T follicular helper cell (primary cell): Measurements from ENCODE around the gene ENGASE.

Source experiments
- DNase-seq: peaks from one replicate; pipeline ENCODE4 v3.0.0-alpha.2; 2020; ENCODE audit warnings: low read depth

The ENGASE gene

DNA sequence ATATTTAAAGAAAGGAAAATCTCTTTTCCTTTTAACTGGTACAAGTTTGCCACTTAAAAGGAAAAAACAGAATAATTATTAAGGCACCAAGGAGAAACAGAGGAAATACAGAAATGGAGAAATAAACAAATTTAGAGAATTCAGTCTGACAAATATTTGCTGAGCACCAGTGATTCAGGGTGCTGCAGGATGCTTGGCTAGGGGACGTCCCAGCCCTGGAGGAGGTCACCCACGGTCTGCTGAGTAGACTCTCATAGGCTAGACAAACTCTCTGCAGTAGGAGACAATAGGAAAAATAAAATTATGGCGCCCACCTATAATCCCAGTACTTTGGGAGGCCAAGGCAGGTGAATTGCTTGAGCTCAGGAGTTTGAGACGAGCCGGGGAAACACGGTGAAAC, 34.7 kb upstream of the ENGASE start:
- DNase-seq, result no peak

DNA sequence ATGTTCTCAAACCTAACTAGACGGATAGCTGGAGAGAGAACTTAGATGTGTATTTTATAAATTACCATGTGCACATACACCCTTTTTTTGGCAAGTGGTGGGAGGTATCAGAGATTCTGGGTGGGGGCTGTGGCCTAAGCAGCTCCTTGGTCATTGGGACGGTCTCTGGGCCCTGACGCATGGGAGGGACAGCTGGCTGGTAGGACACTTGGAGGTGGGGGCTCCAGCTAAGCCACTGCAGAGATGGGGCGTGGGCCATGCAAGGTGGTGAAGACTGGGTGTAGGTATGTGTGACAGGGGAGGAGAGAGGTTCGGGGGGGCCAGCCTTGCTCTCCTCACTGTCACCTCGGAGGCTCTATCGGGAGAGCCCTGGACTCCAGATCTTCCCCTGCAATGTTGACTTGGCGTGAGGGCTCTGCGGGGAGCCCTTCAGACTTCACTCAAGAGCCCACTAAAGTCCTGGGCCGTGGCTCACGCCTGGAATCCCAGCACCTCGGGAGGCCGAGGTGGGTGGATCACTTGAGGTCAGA, 33.5 kb upstream of the ENGASE start:
- no peak for DNase-seq

- no peak for DNase-seq
Observed at GRCh38 chr17:79041723-79042420, 32.8 kb upstream of the ENGASE start.

DNA sequence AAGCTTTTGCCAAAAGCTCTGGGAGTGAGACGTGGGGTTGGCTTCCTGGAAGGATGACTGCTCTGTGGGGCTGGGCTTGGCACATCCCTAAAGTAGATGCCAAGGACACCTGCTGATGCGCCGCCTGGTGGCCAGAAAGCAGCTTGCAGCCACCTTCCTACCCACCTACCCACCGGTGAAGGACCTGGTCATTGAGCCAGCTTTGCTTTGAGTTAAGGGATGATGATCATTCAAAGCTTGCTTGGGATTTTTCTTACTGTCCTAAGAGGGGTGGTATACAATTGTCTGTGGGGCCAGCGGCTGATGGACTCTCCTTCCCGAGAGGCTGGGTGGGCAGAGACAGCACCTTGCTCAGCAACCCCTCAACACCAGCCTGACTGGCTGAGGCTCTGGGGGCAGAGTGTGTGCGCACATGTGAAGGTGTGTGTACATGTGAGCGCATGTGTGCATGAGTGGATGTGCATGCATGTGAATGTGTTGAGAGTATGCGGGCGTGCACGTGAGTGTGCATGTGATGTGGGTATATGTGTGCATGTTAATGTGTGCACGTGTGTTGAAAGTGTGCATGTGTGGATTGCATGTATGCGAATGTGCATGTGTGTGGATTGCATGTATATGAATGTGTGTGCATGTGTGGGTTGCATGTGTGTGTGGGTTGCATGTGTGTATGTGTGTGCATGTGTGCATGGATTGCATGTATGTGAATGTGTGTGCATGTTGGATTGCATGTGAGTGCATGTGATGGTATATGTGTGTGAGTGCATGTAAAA, 32.0 kb upstream of the ENGASE start:
- DNase-seq, result peak; percentile 48

DNA sequence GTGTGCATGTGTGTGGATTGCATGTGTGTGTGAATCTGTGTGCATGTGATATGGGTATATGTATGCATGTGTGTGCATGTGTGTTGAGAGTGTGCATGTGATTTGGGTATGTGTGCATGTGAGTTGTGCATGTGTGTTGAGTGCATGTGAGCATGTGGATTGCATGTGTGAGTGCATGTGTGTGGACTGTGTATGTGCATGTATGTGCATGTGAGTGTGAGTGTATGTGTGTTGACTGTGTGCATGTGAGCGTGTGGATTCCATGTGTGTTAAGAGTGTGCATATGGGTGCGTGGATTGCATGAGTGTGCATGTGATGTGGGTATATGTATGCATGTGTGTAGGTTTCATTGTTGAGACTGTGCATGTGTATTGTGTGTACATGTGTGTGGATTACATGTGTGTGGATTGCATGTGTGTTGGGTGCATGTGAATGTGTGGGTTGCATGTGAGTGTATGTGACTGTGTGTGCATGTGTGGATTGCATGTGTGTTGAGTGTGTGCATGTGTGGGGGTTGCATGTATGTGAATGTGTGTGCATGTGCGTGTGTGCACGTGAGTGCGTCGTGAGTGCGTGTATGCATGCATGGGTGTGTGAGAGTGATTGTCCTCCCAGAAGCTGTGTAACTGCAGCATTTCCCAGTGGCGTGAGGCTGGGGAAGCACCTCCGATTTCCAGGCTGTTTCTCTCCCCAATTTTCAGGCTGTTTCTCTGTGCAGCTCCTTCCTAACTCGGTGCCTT, 31.3 kb upstream of the ENGASE start:
- no peak for DNase-seq

GRCh38 chr17:79043931-79044320, 30.7 kb upstream of the ENGASE start:
- DNase-seq, result no peak

DNA sequence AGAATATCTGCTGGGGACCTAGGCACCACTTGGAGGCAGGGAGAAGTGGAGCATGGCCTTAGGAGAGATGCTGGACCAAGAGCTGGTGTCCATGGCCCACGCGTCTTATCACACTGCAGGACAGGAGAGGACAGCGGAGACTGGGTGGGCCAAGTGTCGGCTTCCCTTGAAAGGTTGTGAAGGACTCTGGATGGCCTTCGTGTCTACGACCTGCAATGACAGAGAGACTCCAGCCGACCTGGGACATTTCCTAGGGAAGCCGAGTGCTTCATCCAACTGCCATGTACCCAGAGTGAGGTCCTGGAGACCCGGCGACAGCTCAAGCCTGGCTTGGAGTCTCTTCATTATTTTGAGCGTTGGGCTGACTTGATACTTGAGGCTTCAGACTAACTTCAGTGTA, 30.2 kb upstream of the ENGASE start:
- no peak for DNase-seq

DNA sequence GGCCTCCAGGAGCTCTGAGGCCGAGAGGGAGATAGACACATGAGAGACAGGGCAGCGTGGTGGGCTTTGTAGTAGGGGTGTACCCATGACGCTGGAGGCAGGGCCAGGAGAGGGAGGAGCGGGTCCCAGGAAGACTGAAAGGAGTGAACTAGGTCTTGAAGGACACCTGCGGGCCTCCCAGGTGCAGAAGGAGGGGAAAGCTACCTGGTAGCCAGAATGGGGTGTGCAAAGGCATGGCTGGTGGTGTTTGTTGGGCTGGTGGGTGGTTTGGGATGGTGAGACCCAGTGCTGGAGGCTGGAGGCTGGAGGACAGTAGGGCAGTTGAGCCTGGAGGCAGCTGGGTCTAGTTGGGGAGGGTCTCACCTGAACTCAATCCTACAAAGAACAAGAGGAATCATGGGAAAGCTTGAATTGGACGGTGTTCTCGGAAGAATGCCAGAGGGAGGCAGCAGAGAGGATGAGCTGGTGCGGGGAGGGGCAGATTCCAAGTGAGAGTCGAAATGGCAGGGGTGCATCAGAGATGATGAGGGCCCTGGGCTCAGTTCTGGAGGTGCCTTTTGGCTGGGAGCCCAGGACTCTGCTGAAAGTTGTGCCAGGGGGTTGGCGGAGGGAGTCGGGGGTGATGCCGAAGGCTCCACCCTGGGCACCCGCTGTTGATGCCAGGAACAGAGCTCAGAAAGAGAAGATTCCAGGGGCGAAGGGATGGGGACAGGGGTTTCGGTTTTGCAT, 29.5 kb upstream of the ENGASE start:
- no peak for DNase-seq

GRCh38 chr17:79045842-79046196, 28.8 kb upstream of the ENGASE start:
- DNase-seq, result peak; percentile 32

DNA sequence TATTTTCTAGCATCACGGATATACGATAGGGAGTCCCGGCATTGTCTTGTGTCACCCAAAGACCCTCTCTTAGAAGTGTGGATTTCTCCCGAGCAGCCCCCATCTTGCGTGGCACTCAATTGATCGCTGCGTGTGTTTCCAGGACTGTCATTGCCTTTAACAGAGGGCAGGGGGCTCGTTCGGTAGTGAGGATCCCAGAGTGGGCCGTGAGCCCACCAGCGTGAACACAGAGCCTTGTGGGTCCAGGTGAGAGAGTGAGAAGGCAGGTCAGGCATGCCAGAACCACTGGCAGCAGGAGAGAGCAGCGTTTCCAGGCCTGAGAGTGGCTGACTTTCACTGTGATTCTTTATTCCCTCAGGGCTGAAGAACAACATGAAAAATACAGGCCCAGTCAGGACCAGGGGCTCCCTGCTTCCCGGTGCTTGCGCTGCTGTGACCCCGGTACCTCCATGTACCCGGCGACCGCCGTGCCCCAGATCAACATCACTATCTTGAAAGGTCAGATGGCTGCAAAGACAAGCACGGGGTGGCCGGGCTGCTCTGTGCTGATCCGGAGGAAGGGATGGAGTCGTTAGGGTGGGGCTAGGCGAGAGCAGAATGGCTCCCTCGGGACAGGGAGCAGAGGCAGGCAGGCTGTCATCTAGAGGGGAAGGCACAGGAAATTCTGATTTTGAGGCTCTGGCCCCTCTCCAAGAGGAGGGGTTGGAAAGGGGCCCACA, 28.3 kb upstream of the ENGASE start:
- DNase-seq, result no peak

GRCh38 chr17:79046916-79047280, 27.7 kb upstream of the ENGASE start:
- no peak for DNase-seq

- DNase-seq, result no peak
Observed at GRCh38 chr17:79047291-79047920, 27.2 kb upstream of the ENGASE start.

DNA sequence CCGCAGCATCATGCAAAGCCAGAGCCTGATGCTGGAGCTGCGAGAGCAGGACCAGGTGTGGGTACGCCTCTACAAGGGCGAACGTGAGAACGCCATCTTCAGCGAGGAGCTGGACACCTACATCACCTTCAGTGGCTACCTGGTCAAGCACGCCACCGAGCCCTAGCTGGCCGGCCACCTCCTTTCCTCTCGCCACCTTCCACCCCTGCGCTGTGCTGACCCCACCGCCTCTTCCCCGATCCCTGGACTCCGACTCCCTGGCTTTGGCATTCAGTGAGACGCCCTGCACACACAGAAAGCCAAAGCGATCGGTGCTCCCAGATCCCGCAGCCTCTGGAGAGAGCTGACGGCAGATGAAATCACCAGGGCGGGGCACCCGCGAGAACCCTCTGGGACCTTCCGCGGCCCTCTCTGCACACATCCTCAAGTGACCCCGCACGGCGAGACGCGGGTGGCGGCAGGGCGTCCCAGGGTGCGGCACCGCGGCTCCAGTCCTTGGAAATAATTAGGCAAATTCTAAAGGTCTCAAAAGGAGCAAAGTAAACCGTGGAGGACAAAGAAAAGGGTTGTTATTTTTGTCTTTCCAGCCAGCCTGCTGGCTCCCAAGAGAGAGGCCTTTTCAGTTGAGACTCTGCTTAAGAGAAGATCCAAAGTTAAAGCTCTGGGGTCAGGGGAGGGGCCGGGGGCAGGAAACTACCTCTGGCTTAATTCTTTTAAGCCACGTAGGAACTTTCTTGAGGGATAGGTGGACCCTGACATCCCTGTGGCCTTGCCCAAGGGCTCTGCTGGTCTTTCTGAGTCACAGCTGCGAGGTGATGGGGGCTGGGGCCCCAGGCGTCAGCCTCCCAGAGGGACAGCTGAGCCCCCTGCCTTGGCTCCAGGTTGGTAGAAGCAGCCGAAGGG, 26.4 kb upstream of the ENGASE start:
- DNase-seq, result no peak

GRCh38 chr17:79048826-79049755, 25.5 kb upstream of the ENGASE start:
- no peak for DNase-seq

- DNase-seq, result no peak
Observed at GRCh38 chr17:79049821-79050220, 24.8 kb upstream of the ENGASE start.

DNA sequence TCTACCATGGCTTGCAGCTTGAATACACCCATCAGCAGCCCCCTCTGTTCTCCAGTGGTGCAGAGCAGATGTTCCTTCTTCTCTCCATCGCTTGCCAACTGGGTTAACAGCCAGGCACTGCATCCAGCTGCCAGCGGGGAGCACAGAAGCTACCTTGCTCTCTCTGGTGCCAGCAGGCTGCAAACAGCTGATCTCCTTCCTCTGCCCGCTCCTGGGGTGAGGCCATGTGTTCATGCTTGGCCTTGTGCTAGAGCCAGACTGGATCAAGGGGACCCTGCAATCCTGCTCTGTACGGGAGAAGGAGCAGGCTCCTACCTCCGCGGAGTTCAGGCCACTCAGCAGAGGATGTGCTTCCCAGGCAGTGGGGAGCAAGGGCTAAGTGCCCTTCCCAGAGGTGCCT, 24.1 kb upstream of the ENGASE start:
- no peak for DNase-seq

GRCh38 chr17:79051306-79051705, 23.3 kb upstream of the ENGASE start:
- no peak for DNase-seq

DNA sequence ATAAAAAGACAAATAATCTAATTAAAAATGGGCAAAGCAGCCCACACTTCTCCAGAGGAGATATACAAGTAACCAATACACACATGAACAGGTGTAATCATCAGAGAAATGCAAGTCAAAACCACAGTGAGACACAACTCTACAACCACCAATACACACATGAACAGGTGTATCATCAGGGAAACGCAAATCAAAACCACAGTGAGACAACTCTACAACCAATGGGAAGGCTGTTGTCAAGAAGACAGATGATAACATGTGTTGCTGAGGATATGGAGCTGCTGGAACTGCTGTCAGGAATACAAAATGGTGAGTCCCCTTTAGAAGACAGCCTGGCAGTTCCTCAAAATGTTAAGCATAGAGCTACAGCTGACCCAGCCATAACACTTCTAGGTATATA, 22.5 kb upstream of the ENGASE start:
- DNase-seq, result no peak
